KMS-11 (cell line): ENCODE results near the gene PIEZO2.

ENCODE experiments used
- H2AFZ ChIP-seq: fragments of 200-600 bp; sonication (generic); 2 replicates; pipeline ENCODE4 v1.6.1; 2016; ENCODE audit warnings: antibody characterized with exemption, mixed run types, low read depth
- H3K27ac ChIP-seq: fragments of 200-600 bp; sonication (generic); 2 replicates; pipeline ENCODE4 v1.6.1; 2016; ENCODE audit warnings: mild to moderate bottlenecking, mixed run types
- H3K27me3 ChIP-seq: fragments of 200-600 bp; sonication (generic); 2 replicates; pipeline ENCODE4 v1.6.1; 2017; ENCODE audit warnings: mild to moderate bottlenecking, low read depth, mixed run types, moderate library complexity; ENCODE audit not compliant: insufficient read depth
- H3K36me3 ChIP-seq: fragments of 200-600 bp; sonication (generic); 2 replicates; pipeline ENCODE4 v1.6.1; 2017; ENCODE audit warnings: mild to moderate bottlenecking, mixed run types; ENCODE audit not compliant: insufficient read depth
- H3K4me1 ChIP-seq: fragments of 200-600 bp; sonication (generic); 2 replicates; pipeline ENCODE4 v1.6.1; 2016; ENCODE audit warnings: mild to moderate bottlenecking, low read depth, mixed run types; ENCODE audit not compliant: poor library complexity, severe bottlenecking
- H3K4me2 ChIP-seq: fragments of 200-600 bp; sonication (generic); 2 replicates; pipeline ENCODE4 v1.7.0; 2016; ENCODE audit warnings: mild to moderate bottlenecking, mixed run types
- H3K4me3 ChIP-seq: fragments of 200-600 bp; sonication (generic); IDR thresholded peaks from 2 replicates; pipeline ENCODE4 v1.6.1; 2017; ENCODE audit warnings: low read depth, low read length, mixed read lengths; ENCODE audit not compliant: insufficient read depth
- H3K79me2 ChIP-seq: fragments of 200-600 bp; sonication (generic); 2 replicates; pipeline ENCODE4 v1.6.1; 2016; ENCODE audit warnings: low read depth, mixed run types; ENCODE audit not compliant: insufficient read depth
- H3K9ac ChIP-seq: fragments of 200-600 bp; sonication (generic); 2 replicates; pipeline ENCODE4 v1.6.1; 2016; ENCODE audit warnings: mild to moderate bottlenecking, mixed run types
- H4K20me1 ChIP-seq: fragments of 200-600 bp; sonication (generic); 2 replicates; pipeline ENCODE4 v1.6.1; 2016; ENCODE audit warnings: mild to moderate bottlenecking, mixed run types; ENCODE audit not compliant: insufficient read depth
- TF ChIP-seq, protein P1 (sequence below): fragments of 200-600 bp; sonication (generic); conservative IDR thresholded peaks from 2 replicates; pipeline ENCODE4 v1.6.1; 2017; ENCODE audit warnings: low read depth, mild to moderate bottlenecking, antibody characterized with exemption, low read length, moderate library complexity, mixed read lengths

Gene PIEZO2

DNA sequence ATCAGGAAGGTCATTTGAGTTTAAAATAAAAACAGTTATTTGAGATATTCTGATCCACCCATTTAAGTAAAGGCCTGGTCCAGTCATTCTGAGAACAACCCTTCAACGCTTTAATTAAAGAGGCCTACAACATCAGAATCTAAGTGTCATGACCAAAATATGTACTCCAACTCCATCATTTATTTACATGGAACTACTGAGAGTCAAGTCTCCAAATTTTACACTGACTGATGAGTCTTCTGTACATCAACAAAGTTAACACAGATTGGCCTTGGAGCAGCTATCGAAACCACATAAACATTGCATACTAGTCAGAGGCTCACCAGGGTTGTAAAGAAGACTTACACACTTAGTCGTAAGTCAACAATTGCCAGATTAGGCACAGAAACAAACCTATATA, 37.1 kb downstream of the PIEZO2 start:
- Histone ChIP-seq H3K27me3 (no peaks in the 10 kb centered on the region), H3K27ac (no peak overlapping the region), H3K4me1 (no peaks in the 10 kb centered on the region), H3K36me3 (no peaks in the 10 kb centered on the region), H3K4me3 (no peak overlapping the region), H3K4me2 (no peak overlapping the region), H2AFZ (no peak overlapping the region), H4K20me1 (no peaks in the 10 kb centered on the region), H3K79me2 (no peaks in the 10 kb centered on the region), H3K9ac (no peak overlapping the region)
- TF ChIP-seq, protein P1, sequence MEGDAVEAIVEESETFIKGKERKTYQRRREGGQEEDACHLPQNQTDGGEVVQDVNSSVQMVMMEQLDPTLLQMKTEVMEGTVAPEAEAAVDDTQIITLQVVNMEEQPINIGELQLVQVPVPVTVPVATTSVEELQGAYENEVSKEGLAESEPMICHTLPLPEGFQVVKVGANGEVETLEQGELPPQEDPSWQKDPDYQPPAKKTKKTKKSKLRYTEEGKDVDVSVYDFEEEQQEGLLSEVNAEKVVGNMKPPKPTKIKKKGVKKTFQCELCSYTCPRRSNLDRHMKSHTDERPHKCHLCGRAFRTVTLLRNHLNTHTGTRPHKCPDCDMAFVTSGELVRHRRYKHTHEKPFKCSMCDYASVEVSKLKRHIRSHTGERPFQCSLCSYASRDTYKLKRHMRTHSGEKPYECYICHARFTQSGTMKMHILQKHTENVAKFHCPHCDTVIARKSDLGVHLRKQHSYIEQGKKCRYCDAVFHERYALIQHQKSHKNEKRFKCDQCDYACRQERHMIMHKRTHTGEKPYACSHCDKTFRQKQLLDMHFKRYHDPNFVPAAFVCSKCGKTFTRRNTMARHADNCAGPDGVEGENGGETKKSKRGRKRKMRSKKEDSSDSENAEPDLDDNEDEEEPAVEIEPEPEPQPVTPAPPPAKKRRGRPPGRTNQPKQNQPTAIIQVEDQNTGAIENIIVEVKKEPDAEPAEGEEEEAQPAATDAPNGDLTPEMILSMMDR: no peak

DNA sequence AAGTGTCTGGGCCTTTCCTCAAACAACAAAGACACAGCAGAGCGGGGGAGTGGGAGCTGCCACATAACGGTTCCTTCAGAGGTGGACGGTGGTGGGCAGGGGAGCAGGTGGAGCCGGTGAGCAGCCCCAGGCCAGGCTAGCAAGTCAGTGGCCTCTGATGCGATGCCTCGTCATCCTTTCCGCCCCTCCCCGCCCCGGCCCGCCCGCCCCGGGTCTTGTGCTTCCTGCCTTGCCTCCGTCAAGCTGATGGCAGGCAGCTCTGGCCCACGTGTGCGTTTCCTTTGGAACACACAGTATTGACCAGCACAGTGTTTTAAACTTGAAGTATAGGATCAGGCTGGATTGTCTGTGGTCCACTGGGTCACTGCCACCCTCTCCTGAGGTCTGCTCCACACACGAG, 38.9 kb downstream of the PIEZO2 start:
- Histone ChIP-seq H3K4me3 (no peak overlapping the region), H3K27me3 (no peaks in the 10 kb centered on the region), H3K36me3 (no peaks in the 10 kb centered on the region), H4K20me1 (no peaks in the 10 kb centered on the region), H3K79me2 (no peaks in the 10 kb centered on the region), H2AFZ (no peak overlapping the region), H3K4me1 (no peaks in the 10 kb centered on the region), H3K27ac (no peak overlapping the region), H3K9ac (no peak overlapping the region), H3K4me2 (no peak overlapping the region)
- TF ChIP-seq, protein P1: no peak

DNA sequence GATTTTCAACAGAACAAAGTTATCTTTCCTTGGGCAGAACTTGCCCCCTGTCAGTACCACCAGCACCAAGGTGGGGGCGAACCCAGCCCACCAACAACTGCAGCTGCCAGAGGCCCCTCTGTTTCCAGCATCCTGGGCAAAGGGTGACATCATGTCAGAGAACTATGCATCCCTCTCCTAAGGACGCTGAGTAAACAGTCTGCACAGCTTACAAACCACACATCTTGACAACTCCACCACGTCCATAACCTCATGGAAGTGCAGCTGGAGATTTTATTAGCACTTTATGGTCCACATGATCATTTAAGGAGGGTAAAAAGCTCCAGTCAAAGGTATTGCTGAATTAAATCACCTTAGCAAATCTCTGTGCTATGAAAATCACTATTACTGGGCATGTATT, 40.4 kb downstream of the PIEZO2 start:
- no peaks in the 10 kb centered on the region for H3K4me1 ChIP-seq
- TF ChIP-seq, protein P1: no peak
- H3K9ac ChIP-seq: no peak overlapping the region
- no peaks in the 10 kb centered on the region for H4K20me1 ChIP-seq
- no peak overlapping the region for H2AFZ ChIP-seq
- H3K36me3 ChIP-seq: no peaks in the 10 kb centered on the region
- H3K4me3 ChIP-seq: no peak overlapping the region
- H3K4me2 ChIP-seq: no peak overlapping the region
- no peaks in the 10 kb centered on the region for H3K79me2 ChIP-seq
- H3K27ac ChIP-seq: no peak overlapping the region
- no peaks in the 10 kb centered on the region for H3K27me3 ChIP-seq

DNA sequence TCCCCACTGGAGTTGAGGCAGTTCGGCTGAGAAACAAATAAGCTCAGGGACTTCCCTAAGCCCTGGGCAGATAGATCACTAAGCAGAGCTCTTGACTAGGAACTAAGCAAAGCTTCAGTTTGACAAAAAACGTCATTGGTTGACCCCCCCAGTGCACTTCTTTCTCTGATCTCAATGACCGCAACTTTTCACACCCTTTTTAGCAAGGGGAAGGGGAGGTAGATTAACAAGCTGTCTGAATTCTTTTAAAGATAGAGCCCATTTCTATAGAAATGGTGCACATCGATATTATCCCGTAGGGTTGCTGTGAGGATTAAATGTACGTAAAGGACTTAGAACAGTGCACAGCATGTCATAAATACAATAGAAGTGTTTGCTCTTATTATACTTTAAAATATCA, 42.5 kb downstream of the PIEZO2 start:
- Histone ChIP-seq H3K4me1 (no peaks in the 10 kb centered on the region), H3K79me2 (no peaks in the 10 kb centered on the region), H3K4me2 (no peak overlapping the region), H3K9ac (no peak overlapping the region), H3K27ac (no peak overlapping the region), H3K4me3 (no peak overlapping the region), H3K36me3 (no peaks in the 10 kb centered on the region), H4K20me1 (no peaks in the 10 kb centered on the region), H2AFZ (no peak overlapping the region), H3K27me3 (no peaks in the 10 kb centered on the region)
- TF ChIP-seq, protein P1: no peak

DNA sequence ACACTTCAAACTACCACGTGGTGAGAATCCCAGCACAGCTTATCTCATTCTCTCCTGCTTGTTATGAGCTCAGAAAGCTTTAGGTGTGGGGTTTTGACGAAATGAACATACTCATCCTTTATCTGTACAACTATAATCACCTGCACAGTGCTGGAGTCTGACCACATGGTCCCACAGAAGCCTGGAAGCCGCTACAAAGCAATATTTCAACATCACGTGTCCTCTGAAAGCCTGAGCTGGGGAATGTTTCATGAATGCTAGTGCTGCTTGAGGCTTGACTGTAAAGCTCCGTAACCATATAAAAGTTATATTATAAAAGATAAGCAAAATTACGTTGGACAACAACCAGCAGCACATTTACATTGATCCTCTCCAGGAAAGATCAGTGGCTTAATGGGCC, 43.9 kb downstream of the PIEZO2 start:
- H3K9ac ChIP-seq: no peak overlapping the region
- no peaks in the 10 kb centered on the region for H4K20me1 ChIP-seq
- no peak overlapping the region for H3K27ac ChIP-seq
- TF ChIP-seq, protein P1: no peak
- H3K4me3 ChIP-seq: no peak overlapping the region
- no peaks in the 10 kb centered on the region for H3K79me2 ChIP-seq
- no peaks in the 10 kb centered on the region for H3K27me3 ChIP-seq
- no peaks in the 10 kb centered on the region for H3K36me3 ChIP-seq
- H3K4me2 ChIP-seq: no peak overlapping the region
- no peak overlapping the region for H2AFZ ChIP-seq
- no peaks in the 10 kb centered on the region for H3K4me1 ChIP-seq
